Measurements from ENCODE around the gene ASXL1. TPM values are rescaled to one million over a fixed set of nuclear protein-coding genes. Genes with fewer than 3 reads are reported as not detected.

ASXL1 gene
- total and polyA plus RNA-seq, 2 donors (not counting 1 experiment from before 2014, with no cell fraction given) = 93.0 to 180 TPM

- Mint-ChIP-seq H3K4me1 (peaks cover 9% of the 10 kb centered on the region), H3K27me3 (no peaks in the 10 kb centered on the region), H3K4me3 (no peak overlapping the region), H3K9me3 (ENCODE audit: insufficient read depth) (no peaks in the 10 kb centered on the region), H3K27ac (no peak overlapping the region)
- H3K4me3 ChIP-seq (ENCODE audit: control extremely low read depth in 1 of 5, extremely low read depth in 1 of 5, insufficient read depth in 1 of 5, low read depth in 2 of 5, low read length in 4 of 5) = no peak overlapping the region
- H2AFZ ChIP-seq (ENCODE audit: insufficient read depth, low read depth, low read length, poor library complexity, severe bottlenecking) = no peak overlapping the region
- no peak overlapping the region for H3K9ac ChIP-seq (ENCODE audit: low read length)
- no peaks in the 10 kb centered on the region for H4K20me1 ChIP-seq (ENCODE audit: control insufficient read depth, insufficient read depth, low read length, poor library complexity, severe bottlenecking)
- H3K27me3 ChIP-seq (replicated peaks in 1 of 4; ENCODE audit: control extremely low read depth in 1 of 4, control insufficient read depth in 3 of 4, insufficient read depth in 4 of 4, low read length in 3 of 4) = no peaks in the 10 kb centered on the region
- TF ChIP-seq, protein P1, sequence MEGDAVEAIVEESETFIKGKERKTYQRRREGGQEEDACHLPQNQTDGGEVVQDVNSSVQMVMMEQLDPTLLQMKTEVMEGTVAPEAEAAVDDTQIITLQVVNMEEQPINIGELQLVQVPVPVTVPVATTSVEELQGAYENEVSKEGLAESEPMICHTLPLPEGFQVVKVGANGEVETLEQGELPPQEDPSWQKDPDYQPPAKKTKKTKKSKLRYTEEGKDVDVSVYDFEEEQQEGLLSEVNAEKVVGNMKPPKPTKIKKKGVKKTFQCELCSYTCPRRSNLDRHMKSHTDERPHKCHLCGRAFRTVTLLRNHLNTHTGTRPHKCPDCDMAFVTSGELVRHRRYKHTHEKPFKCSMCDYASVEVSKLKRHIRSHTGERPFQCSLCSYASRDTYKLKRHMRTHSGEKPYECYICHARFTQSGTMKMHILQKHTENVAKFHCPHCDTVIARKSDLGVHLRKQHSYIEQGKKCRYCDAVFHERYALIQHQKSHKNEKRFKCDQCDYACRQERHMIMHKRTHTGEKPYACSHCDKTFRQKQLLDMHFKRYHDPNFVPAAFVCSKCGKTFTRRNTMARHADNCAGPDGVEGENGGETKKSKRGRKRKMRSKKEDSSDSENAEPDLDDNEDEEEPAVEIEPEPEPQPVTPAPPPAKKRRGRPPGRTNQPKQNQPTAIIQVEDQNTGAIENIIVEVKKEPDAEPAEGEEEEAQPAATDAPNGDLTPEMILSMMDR (IDR thresholded peaks at IDR 0.05) = no peak
- TF ChIP-seq EZH2 (IDR thresholded peaks at IDR 0.05; ENCODE audit: borderline replicate concordance, insufficient read depth, low read depth, low read length, poor library complexity, severe bottlenecking) = no peak
- 69% methylated on average over 16 of the region's 27 CpGs for WGBS (ENCODE audit: insufficient coverage)
- ATAC-seq (ENCODE audit: low read depth) = no peak
- H3K4me1 ChIP-seq (ENCODE audit: control insufficient read depth in 2 of 2, insufficient read depth in 2 of 2, low read length in 2 of 2) = peaks cover 0 to 3% of the 10 kb centered on the region in 2 donors
- DNase-seq = no peak
- ChIA-PET POLR2A (no interaction called here), CTCF (interaction anchor here (0.7 kb wide), 2 partner anchors 34 to 167 kb away, joined by 3 read pairs; no protein-coding TSS in a partner anchor)
- intact Hi-C loops (cut with micrococcal nuclease) = no loop called here
- no peak overlapping the region for H3K4me2 ChIP-seq (replicated peaks; ENCODE audit: low read depth, low read length, poor library complexity, severe bottlenecking)
- H3K79me2 ChIP-seq (ENCODE audit: control insufficient read depth, insufficient read depth, low read length) = no peaks in the 10 kb centered on the region
- no peaks in the 10 kb centered on the region for H3K9me3 ChIP-seq (ENCODE audit: control extremely low read depth in 1 of 3, control insufficient read depth in 2 of 3, insufficient read depth in 1 of 3, low read length in 2 of 3)
- H3K36me3 ChIP-seq (replicated peaks in 1 of 2; ENCODE audit: control extremely low read depth in 1 of 2, control insufficient read depth in 1 of 2, extremely low read depth in 1 of 2, insufficient read depth in 2 of 2, low read length in 1 of 2) = peaks cover 0 to 5% of the 10 kb centered on the region in 2 experiments
- H3K27ac ChIP-seq (ENCODE audit: low read length in 2 of 2) = no peak overlapping the region
Measured at GRCh38 chr20:32451682-32452461, 93.7 kb downstream of the ASXL1 start.

DNA sequence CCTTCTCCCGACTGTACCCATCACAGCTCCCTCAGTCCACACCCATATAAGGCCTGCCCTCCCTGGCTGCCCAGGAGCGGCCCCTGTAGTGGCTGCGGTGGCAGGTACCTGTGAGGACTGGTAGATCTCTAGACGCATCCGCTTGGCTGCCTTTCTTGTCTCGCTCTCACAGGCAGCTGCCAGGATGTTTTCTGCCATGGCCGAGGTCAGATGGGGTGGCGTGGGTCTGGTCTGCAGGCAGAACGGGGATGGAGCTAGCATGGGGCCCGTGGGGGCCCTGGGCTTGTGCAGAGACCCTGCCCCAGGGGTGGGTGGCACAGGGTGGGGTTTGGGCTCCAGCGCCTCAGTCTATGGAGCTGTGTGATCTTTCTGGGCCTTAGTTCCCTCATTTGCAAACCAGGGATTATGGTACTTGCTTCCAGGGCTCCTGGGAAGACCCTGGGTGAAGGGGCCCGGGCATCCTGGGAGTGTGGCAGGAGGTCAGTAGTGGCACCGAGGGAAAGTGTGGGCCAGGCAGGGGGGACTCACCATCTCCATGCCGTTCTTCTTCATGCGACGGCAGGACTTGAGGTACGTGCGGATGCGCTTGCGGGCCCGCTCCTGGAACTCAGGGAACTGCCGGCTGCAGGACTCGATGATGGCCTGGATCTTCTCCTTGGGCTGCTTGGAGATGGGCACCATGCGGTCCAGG is 94.8 kb downstream of the ASXL1 start:
- Mint-ChIP-seq H3K4me3 (no peak overlapping the region), H3K9me3 (ENCODE audit: insufficient read depth) (no peaks in the 10 kb centered on the region), H3K27me3 (no peaks in the 10 kb centered on the region), H3K27ac (no peak overlapping the region), H3K4me1 (peaks cover 13% of the 10 kb centered on the region)
- H3K4me1 ChIP-seq (ENCODE audit: control insufficient read depth in 2 of 2, insufficient read depth in 2 of 2, low read length in 2 of 2) = peaks cover 0 to 12% of the 10 kb centered on the region in 2 donors
- DNase-seq (no peak), ATAC-seq (ENCODE audit: low read depth) (no peak)
- H3K4me3 ChIP-seq (ENCODE audit: control extremely low read depth in 1 of 5, extremely low read depth in 1 of 5, insufficient read depth in 1 of 5, low read depth in 2 of 5, low read length in 4 of 5) = no peak overlapping the region
- peaks cover 0 to 5% of the 10 kb centered on the region in 2 experiments for H3K36me3 ChIP-seq (replicated peaks in 1 of 2; ENCODE audit: control extremely low read depth in 1 of 2, control insufficient read depth in 1 of 2, extremely low read depth in 1 of 2, insufficient read depth in 2 of 2, low read length in 1 of 2)
- CTCF ChIA-PET = interaction anchor here (0.7 kb wide), 1 partner anchor 33 kb away, joined by 3 read pairs; no protein-coding TSS in a partner anchor
- H3K4me2 ChIP-seq (replicated peaks; ENCODE audit: low read depth, low read length, poor library complexity, severe bottlenecking) = no peak overlapping the region
- no peak overlapping the region for H3K9ac ChIP-seq (ENCODE audit: low read length)
- no peaks in the 10 kb centered on the region for H3K9me3 ChIP-seq (ENCODE audit: control extremely low read depth in 1 of 3, control insufficient read depth in 2 of 3, insufficient read depth in 1 of 3, low read length in 2 of 3)
- H3K79me2 ChIP-seq (ENCODE audit: control insufficient read depth, insufficient read depth, low read length) = no peaks in the 10 kb centered on the region
- TF ChIP-seq, protein P1 (IDR thresholded peaks at IDR 0.05) = no peak
- no peak for TF ChIP-seq EZH2 (IDR thresholded peaks at IDR 0.05; ENCODE audit: borderline replicate concordance, insufficient read depth, low read depth, low read length, poor library complexity, severe bottlenecking)
- intact Hi-C loops (cut with micrococcal nuclease) = no loop called here
- POLR2A ChIA-PET = no interaction called here
- 96% methylated on average over 24 of the region's 24 CpGs for WGBS (ENCODE audit: insufficient coverage)
- H4K20me1 ChIP-seq (ENCODE audit: control insufficient read depth, insufficient read depth, low read length, poor library complexity, severe bottlenecking) = no peaks in the 10 kb centered on the region
- H2AFZ ChIP-seq (ENCODE audit: insufficient read depth, low read depth, low read length, poor library complexity, severe bottlenecking) = no peak overlapping the region
- H3K27me3 ChIP-seq (replicated peaks in 1 of 4; ENCODE audit: control extremely low read depth in 1 of 4, control insufficient read depth in 3 of 4, insufficient read depth in 4 of 4, low read length in 3 of 4) = no peaks in the 10 kb centered on the region
- H3K27ac ChIP-seq (ENCODE audit: low read length in 2 of 2) = no peak overlapping the region
